Activated naive CD4-positive, alpha-beta T cell treated with anti-CD3 and anti-CD28 coated beads for 36 hours (primary cell): ENCODE data around the gene SPRN. TPM values are rescaled to one million over a fixed set of nuclear protein-coding genes. Genes with fewer than 3 reads are reported as not detected.
A peak's percentile ranks its signal among the peaks of the same experiment; 100 is the strongest.
"Not testable (repeated sequence)": the region's sequence is repeated elsewhere in the genome, so short reads cannot be mapped to it uniquely, and the experiment has no call there.

Experiments used
- CTCF ChIA-PET: fragments of 350-600 bp; sonication (Branson Sonifier 250); formaldehyde crosslinking; loops from one replicate; lab custom pipeline; 2021; ENCODE audit warnings: antibody characterized with exemption; lab: Charles Lee
- DNase-seq: peaks from one replicate; pipeline ENCODE4 v3.0.0-alpha.2; 2020
- H3K27ac Mint-ChIP-seq: one replicate; pipeline ENCODE4 v1.8.0; 2021; ENCODE audit warnings: mild to moderate bottlenecking, mixed read lengths
- H3K27me3 Mint-ChIP-seq: one replicate; pipeline ENCODE4 v1.8.0; 2021; ENCODE audit warnings: low read depth, mixed read lengths
- H3K36me3 Mint-ChIP-seq: one replicate; pipeline ENCODE4 v1.8.0; 2021; ENCODE audit warnings: low read depth, mixed read lengths
- H3K4me1 Mint-ChIP-seq: one replicate; pipeline ENCODE4 v1.8.0; 2021; ENCODE audit warnings: low read depth, mixed read lengths
- H3K4me3 Mint-ChIP-seq: one replicate; pipeline ENCODE4 v1.8.0; 2021; ENCODE audit warnings: mild to moderate bottlenecking, moderate library complexity, mixed read lengths
- H3K9me3 Mint-ChIP-seq: one replicate; pipeline ENCODE4 v1.8.0; 2021; ENCODE audit warnings: mixed read lengths
- intact Hi-C: fragments of 100-400 bp; cut with micrococcal nuclease; formaldehyde crosslinking; loops from one replicate; pipeline ENCODE4 v1.15.1; 2023
- total RNA-seq, 2 experiments: library from RNA; stranded (reverse); gene quantifications; one replicate each; pipeline ENCODE4 v1.2.3, GENCODE V29; 2021

Gene SPRN
- total RNA-seq, 2 experiments from 2014 or later = not detected

- CTCF ChIA-PET = no interaction called here
- no peaks in the 10 kb centered on the region for H3K9me3 Mint-ChIP-seq
- H3K27me3 Mint-ChIP-seq = no peaks in the 10 kb centered on the region
- no peak overlapping the region for H3K27ac Mint-ChIP-seq
- no peaks in the 10 kb centered on the region for H3K36me3 Mint-ChIP-seq
- DNase-seq = no peak
- peaks cover 3% of the 10 kb centered on the region for H3K4me1 Mint-ChIP-seq
- intact Hi-C loops = loop anchor here (1.0 to 5.0 kb wide), 4 partner anchors 10 to 123 kb away; partner anchors contain the start of genes TUBGCP2 and ZNF511
- peak overlapping the region; percentile 66 for H3K4me3 Mint-ChIP-seq
Observed at GRCh38 chr10:133379801-133380666, 44.4 kb downstream of the SPRN start.

DNA sequence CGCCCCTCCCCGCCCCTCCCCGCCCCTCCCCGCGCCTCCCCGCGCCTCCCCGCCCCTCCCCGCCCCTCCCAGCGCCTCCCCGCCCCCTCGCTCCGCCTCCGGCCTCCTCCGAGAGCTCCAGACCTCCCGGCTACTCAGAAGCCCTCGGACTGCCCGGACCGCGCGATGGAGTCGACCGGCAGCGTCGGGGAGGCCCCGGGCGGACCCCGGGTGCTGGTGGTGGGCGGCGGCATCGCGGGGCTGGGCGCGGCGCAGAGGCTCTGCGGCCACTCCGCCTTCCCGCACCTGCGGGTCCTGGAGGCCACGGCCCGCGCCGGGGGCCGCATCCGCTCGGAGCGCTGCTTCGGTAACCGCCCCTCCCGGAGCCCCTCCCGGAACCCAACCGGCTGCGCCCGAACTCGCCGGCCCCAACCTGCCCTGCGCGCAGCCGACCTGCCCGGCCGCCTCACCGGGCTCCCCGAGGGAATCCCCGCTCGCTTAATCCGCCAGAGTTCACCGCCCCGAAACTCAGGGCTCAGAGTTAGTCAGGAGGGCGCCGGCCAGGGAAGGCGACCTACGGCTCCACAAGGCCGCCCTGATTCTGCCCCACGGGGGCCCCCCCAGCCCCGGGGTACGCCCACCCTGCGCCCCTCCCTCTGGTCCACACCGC is 45.1 kb downstream of the SPRN start, which contains the start of gene PAOX:
Gene PAOX (plus strand): TSS at position 111 of the 649 bp plus-strand sequence. CDS start 55 bp downstream, at position 166.
- intact Hi-C loops = loop anchor here (1.0 to 5.0 kb wide), 4 partner anchors 11 to 122 kb away; partner anchors contain the start of genes TUBGCP2 and ZNF511
- CTCF ChIA-PET = no interaction called here
- H3K27ac Mint-ChIP-seq = peak within 1 kb of the TSS; percentile 30

DNA sequence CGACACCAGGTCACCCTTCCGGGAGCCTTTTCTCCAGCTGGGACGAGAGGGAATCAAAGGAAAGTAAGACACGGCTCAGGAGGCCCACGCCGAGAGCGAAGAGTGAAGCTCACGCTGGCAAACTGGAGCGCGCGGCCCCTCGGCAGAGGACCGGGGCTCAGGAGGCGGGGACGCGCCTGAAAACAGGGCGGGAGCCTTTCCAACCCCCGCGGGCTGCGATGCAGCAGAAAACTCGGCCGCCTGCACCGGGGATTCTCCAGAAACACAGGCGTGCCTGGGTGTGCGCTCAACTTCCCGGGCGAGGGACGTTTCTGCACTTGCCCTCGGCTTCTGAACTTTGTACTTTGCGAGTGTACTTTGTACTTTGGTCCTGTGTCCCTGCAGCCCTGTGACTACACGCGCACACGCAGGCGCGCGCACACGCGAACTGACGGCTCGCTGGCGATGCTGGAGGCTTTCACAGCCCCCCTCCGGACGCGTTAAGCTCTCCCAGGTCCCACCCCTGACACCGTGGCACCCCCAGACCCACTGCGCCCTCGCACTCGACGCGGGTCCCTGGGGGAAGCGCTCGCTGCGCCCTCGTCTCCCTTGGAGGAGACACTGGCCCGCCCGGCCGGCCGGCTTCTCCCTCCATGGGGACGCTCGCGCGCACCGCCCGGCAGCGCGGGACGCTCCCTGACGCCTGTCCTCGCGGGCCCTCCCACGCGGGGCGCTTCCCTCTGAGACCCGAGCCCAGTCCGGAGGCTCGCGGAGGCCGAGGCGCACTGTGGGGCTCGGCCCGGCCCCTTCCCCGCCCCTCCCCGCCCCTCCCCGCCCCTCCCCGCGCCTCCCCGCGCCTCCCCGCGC is 46.0 kb downstream of the SPRN start:
- intact Hi-C loops = loop anchor here (1.0 to 5.0 kb wide), 5 partner anchors 12 to 121 kb away; partner anchors contain the start of genes MTG1, TUBGCP2 and ZNF511
- Mint-ChIP-seq H3K36me3 (no peaks in the 10 kb centered on the region), H3K9me3 (no peaks in the 10 kb centered on the region), H3K27ac (peak overlapping the region; percentile 30), H3K27me3 (no peaks in the 10 kb centered on the region), H3K4me1 (peaks cover 5% of the 10 kb centered on the region), H3K4me3 (peak overlapping the region; percentile 74)
- CTCF ChIA-PET = interaction anchor here (0.7 to 0.8 kb wide), 2 partner anchors 10 to 49 kb away, joined by 3 to 5 read pairs; no protein-coding TSS in a partner anchor
- DNase-seq = peak; percentile 61

More for the DNA sequence above, 45.1 kb downstream of the SPRN start, which contains the start of gene PAOX:
- peak within 1 kb of the TSS; percentile 74 for H3K4me3 Mint-ChIP-seq
- no peaks in the 10 kb centered on the region for H3K27me3 Mint-ChIP-seq
- no peaks in the 10 kb centered on the region for H3K36me3 Mint-ChIP-seq
- peaks cover 3% of the 10 kb centered on the region for H3K4me1 Mint-ChIP-seq
- H3K9me3 Mint-ChIP-seq = no peaks in the 10 kb centered on the region
- DNase-seq = peak; percentile 80

DNA sequence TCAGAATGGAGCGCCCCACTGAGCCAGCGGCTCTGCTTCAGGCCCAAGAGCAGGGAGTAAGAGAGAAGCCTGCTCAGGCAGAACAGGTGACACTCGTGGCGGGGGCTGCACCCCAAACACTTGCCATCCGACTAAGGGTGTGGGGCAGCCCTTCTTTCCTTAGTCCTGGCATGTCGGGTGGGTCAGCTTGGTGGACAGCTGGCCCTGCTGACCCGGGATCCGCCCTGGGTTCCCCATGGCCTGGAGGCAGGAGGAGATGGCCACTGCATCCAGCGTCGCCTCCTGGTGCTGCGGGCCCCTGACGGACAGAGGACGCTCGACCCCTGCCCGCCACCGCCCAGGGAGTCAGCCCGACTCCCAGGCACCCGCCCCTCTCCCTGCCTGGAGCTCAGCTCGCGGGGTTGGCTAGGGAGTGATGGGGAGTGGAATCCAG is 46.6 kb downstream of the SPRN start:
- H3K4me3 Mint-ChIP-seq = peak overlapping the region; percentile 74
- intact Hi-C loops = loop anchor here (1.0 to 5.0 kb wide), 3 partner anchors 16 to 121 kb away; partner anchors contain the start of genes MTG1, TUBGCP2 and ZNF511
- H3K27me3 Mint-ChIP-seq = no peaks in the 10 kb centered on the region
- CTCF ChIA-PET = interaction anchor here (0.7 to 0.8 kb wide), 2 partner anchors 10 to 48 kb away, joined by 3 to 5 read pairs; no protein-coding TSS in a partner anchor
- no peaks in the 10 kb centered on the region for H3K9me3 Mint-ChIP-seq
- H3K36me3 Mint-ChIP-seq = no peaks in the 10 kb centered on the region
- H3K27ac Mint-ChIP-seq = no peak overlapping the region
- H3K4me1 Mint-ChIP-seq = peaks cover 5% of the 10 kb centered on the region
- DNase-seq = no peak

- peaks cover 5% of the 10 kb centered on the region for H3K4me1 Mint-ChIP-seq
- H3K36me3 Mint-ChIP-seq = no peaks in the 10 kb centered on the region
- H3K27me3 Mint-ChIP-seq = no peaks in the 10 kb centered on the region
- no peaks in the 10 kb centered on the region for H3K9me3 Mint-ChIP-seq
- H3K4me3 Mint-ChIP-seq = peak overlapping the region; percentile 48
- intact Hi-C loops = loop anchor here (5.0 kb wide), 1 partner anchor 120 kb away; no protein-coding TSS in a partner anchor
- H3K27ac Mint-ChIP-seq = no peak overlapping the region
- CTCF ChIA-PET = interaction anchor here (0.8 to 1.1 kb wide), 2 partner anchors 11 to 56 kb away, joined by 3 read pairs; no protein-coding TSS in a partner anchor
- DNase-seq = no peak
Observed at GRCh38 chr10:133377025-133377817, 47.2 kb downstream of the SPRN start.

DNA sequence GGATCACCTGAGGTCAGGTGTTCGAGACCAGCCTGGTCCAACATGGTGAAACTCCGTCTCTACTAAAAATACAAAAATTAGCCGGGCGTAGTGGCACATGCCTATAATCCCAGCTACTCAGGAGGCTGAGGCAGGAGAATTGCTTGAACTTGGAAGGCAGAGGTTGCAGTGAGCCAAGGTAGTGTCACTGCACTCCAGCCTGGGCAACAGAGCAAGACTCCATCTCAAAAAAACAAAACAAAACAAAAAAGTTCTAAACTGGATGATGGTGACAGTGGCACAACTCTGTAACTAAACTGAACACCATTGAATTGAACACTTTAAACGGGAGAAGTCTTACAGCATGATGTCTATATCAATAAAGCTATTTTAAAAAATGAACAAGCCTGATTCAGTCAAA is 48.2 kb downstream of the SPRN start:
- intact Hi-C loops = loop anchor here (5.0 kb wide), 1 partner anchor 119 kb away; no protein-coding TSS in a partner anchor
- not testable (repeated sequence) for H3K36me3 Mint-ChIP-seq, H3K9me3 Mint-ChIP-seq, H3K27ac Mint-ChIP-seq, DNase-seq, H3K4me1 Mint-ChIP-seq, H3K27me3 Mint-ChIP-seq
- H3K4me3 Mint-ChIP-seq = peak overlapping the region; percentile 41
- CTCF ChIA-PET = interaction anchor here (0.9 to 1.1 kb wide), 2 partner anchors 47 to 55 kb away, joined by 3 to 4 read pairs; no protein-coding TSS in a partner anchor

- no peaks in the 10 kb centered on the region for H3K27me3 Mint-ChIP-seq
- peak overlapping the region; percentile 43 for H3K27ac Mint-ChIP-seq
- DNase-seq = no peak
- H3K4me3 Mint-ChIP-seq = no peak overlapping the region
- intact Hi-C loops = loop anchor here (5.0 kb wide), 1 partner anchor 118 kb away; no protein-coding TSS in a partner anchor
- H3K36me3 Mint-ChIP-seq = no peaks in the 10 kb centered on the region
- CTCF ChIA-PET = interaction anchor here (0.9 to 1.1 kb wide), 2 partner anchors 46 to 55 kb away, joined by 3 to 4 read pairs; no protein-coding TSS in a partner anchor
- H3K4me1 Mint-ChIP-seq = peaks cover 9% of the 10 kb centered on the region
- H3K9me3 Mint-ChIP-seq = no peaks in the 10 kb centered on the region
Observed at GRCh38 chr10:133375357-133376115, 48.9 kb downstream of the SPRN start.

DNA sequence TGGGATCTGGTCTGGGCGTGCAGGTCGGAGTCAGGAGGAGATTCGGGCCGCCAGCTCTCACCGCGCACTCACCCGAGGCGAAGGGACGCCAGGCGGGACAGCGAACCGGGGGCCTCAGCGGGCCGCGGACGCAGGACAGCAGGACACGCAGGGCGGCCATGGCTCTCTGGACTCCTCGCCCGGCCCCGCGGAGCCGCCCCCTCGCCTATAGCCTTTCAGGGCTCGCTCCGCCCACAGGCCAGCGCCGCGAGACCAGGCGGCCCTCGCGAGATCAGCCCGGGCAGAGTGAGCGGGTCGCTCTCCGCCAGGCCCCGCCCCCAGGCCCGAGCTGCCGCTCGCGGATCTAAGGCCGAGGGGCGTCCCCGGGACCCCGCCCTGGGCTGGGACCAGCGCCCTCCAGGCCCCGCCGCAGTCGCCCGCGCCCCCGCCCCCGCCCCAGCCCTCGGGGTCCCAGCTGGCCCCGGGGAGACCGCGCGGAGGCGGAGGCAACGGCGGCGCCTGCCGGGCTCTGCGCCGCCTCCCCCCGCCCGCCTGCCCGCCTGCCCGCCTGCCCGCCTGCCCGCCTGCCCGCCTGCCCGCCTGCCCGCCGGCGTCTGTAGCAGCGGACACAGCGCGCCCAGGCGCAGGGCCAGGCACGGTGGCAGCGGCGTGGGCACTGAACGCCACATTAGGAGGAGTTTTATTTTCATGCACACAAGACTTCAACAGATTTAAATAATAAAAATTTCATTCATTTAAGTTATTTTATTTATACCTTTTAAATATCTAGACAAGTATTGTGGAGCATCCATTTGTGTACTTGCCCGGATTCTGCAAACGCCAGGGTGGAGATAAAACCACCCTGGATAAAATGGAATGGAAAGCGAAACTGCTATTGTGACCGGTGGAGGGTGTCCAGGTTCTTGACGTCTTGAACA is 51.0 kb downstream of the SPRN start, which contains the start of gene ECHS1:
Gene ECHS1 (minus strand): TSS at position 181 of the 917 bp plus-strand sequence. CDS start 21 bp downstream, at position 160.
- peak within 1 kb of the TSS; percentile 77 for H3K4me3 Mint-ChIP-seq
- no peaks in the 10 kb centered on the region for H3K9me3 Mint-ChIP-seq
- DNase-seq = peak; percentile 96
- no peak within 1 kb of the TSS for H3K27ac Mint-ChIP-seq
- H3K4me1 Mint-ChIP-seq = peaks cover 13% of the 10 kb centered on the region
- no peaks in the 10 kb centered on the region for H3K27me3 Mint-ChIP-seq
- intact Hi-C loops = loop anchor here (1.0 to 5.0 kb wide), 4 partner anchors 16 to 46 kb away; partner anchors contain the start of gene MTG1
- H3K36me3 Mint-ChIP-seq = no peaks in the 10 kb centered on the region
- CTCF ChIA-PET = no interaction called here

DNA sequence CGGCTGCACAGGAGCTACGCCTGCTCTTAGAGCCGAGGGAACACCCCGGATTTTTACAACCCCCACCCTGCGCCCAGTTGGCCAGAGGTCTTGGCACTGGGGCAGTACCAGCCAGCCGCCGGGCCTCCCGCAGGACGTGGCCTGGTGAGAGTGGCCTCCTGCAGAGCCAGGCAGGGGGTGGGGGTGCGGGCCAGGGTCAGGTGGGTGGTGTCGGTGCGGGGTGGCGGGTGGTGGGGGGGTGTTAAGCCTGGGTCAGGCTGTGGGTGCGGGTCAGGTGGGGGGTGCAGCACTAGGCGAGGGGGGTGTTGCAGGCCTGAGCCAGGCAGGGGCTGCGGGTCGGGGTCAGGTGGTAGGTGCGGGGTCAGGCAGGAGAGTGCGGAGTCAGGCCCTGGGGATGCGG is 51.9 kb downstream of the SPRN start:
- no peaks in the 10 kb centered on the region for H3K9me3 Mint-ChIP-seq
- H3K27ac Mint-ChIP-seq = no peak overlapping the region
- no peak for DNase-seq
- H3K4me1 Mint-ChIP-seq = peaks cover 10% of the 10 kb centered on the region
- peaks cover 2% of the 10 kb centered on the region for H3K36me3 Mint-ChIP-seq
- peak overlapping the region; percentile 71 for H3K4me3 Mint-ChIP-seq
- intact Hi-C loops = loop anchor here (5.0 kb wide), 1 partner anchor 45 kb away; no protein-coding TSS in a partner anchor
- no peaks in the 10 kb centered on the region for H3K27me3 Mint-ChIP-seq
- CTCF ChIA-PET = no interaction called here
